Neural progenitor cell (in vitro differentiated cells): ENCODE results near the gene MRC2.

Experiments used
- CTCF ChIP-seq: fragments of 200-600 bp; sonication (generic); IDR thresholded peaks from 2 replicates; pipeline ENCODE4 v1.5.1; 2017; ENCODE audit warnings: antibody characterized with exemption, mild to moderate bottlenecking
- EZH2 ChIP-seq: fragments of 200-600 bp; sonication (generic); IDR thresholded peaks from 2 replicates; pipeline ENCODE4 v1.6.1; 2017; ENCODE audit warnings: antibody characterized with exemption, mild to moderate bottlenecking, moderate library complexity

- TF ChIP-seq CTCF (no peak), EZH2 (no peak)
Observed at GRCh38 chr17:62681939-62682381, 54.5 kb downstream of the MRC2 start.
